Lower leg skin (tissue), 3 donors: ENCODE data around the gene MSRB3.

ENCODE experiments used
- POLR2A ChIP-seq, 2 donors: fragments of 450-650 bp; IDR thresholded peaks; one replicate each; pipeline ENCODE4 v1.6.1; 2016 to 2017; ENCODE audit warnings: antibody characterized with exemption in 2 of 2, mild to moderate bottlenecking in 1 of 2, moderate library complexity in 1 of 2
- TF ChIP-seq, protein P1 (sequence below), 3 donors: fragments of 450-650 bp; IDR thresholded peaks; one replicate each; pipeline ENCODE4 v1.5.1; 2016; ENCODE audit warnings: antibody characterized with exemption in 3 of 3, mild to moderate bottlenecking in 3 of 3, moderate library complexity in 2 of 3

- TF ChIP-seq, protein P1, sequence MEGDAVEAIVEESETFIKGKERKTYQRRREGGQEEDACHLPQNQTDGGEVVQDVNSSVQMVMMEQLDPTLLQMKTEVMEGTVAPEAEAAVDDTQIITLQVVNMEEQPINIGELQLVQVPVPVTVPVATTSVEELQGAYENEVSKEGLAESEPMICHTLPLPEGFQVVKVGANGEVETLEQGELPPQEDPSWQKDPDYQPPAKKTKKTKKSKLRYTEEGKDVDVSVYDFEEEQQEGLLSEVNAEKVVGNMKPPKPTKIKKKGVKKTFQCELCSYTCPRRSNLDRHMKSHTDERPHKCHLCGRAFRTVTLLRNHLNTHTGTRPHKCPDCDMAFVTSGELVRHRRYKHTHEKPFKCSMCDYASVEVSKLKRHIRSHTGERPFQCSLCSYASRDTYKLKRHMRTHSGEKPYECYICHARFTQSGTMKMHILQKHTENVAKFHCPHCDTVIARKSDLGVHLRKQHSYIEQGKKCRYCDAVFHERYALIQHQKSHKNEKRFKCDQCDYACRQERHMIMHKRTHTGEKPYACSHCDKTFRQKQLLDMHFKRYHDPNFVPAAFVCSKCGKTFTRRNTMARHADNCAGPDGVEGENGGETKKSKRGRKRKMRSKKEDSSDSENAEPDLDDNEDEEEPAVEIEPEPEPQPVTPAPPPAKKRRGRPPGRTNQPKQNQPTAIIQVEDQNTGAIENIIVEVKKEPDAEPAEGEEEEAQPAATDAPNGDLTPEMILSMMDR (IDR thresholded peaks at IDR 0.05): no peak
- TF ChIP-seq POLR2A (IDR thresholded peaks at IDR 0.05): no peak
Measured at GRCh38 chr12:65296508-65297265, 18.2 kb downstream of the MSRB3 start.
